ENCODE results near the gene GPHN. TPM values are rescaled to one million over a fixed set of nuclear protein-coding genes. Genes with fewer than 3 reads are reported as not detected.
"Not testable (repeated sequence)": the region's sequence is repeated elsewhere in the genome, so short reads cannot be mapped to it uniquely, and the experiment has no call there.

Gene GPHN
- total RNA-seq, 6 donors from 2014 or later = 24.4 to 45.1 (median 31.5) TPM

GRCh38 chr14:66572826-66573225 lies 64.9 kb downstream of the GPHN start:
- Histone ChIP-seq H3K27ac (no peak overlapping the region), H3K4me3 (no peak overlapping the region), H3K9me3 (peaks cover 0 to 27% (median 15%) of the 10 kb centered on the region in 4 donors), H3K27me3 (no peaks in the 10 kb centered on the region), H3K4me1 (no peaks in the 10 kb centered on the region), H3K36me3 (no peaks in the 10 kb centered on the region)
- 66 to 88% methylated on average over 1 of the region's 1 CpG for WGBS, 2 donors
- ATAC-seq (ENCODE audit: low FRiP score in 2 of 2) (no peak), DNase-seq (no peak)
- no peak for TF ChIP-seq POLR2A (IDR thresholded peaks at IDR 0.05)
- TF ChIP-seq POLR2AphosphoS5 (IDR thresholded peaks at IDR 0.05) = no peak
- no peak for TF ChIP-seq EP300 (IDR thresholded peaks at IDR 0.05)
- TF ChIP-seq, protein P1, sequence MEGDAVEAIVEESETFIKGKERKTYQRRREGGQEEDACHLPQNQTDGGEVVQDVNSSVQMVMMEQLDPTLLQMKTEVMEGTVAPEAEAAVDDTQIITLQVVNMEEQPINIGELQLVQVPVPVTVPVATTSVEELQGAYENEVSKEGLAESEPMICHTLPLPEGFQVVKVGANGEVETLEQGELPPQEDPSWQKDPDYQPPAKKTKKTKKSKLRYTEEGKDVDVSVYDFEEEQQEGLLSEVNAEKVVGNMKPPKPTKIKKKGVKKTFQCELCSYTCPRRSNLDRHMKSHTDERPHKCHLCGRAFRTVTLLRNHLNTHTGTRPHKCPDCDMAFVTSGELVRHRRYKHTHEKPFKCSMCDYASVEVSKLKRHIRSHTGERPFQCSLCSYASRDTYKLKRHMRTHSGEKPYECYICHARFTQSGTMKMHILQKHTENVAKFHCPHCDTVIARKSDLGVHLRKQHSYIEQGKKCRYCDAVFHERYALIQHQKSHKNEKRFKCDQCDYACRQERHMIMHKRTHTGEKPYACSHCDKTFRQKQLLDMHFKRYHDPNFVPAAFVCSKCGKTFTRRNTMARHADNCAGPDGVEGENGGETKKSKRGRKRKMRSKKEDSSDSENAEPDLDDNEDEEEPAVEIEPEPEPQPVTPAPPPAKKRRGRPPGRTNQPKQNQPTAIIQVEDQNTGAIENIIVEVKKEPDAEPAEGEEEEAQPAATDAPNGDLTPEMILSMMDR (IDR thresholded peaks at IDR 0.05) = no peak

DNA sequence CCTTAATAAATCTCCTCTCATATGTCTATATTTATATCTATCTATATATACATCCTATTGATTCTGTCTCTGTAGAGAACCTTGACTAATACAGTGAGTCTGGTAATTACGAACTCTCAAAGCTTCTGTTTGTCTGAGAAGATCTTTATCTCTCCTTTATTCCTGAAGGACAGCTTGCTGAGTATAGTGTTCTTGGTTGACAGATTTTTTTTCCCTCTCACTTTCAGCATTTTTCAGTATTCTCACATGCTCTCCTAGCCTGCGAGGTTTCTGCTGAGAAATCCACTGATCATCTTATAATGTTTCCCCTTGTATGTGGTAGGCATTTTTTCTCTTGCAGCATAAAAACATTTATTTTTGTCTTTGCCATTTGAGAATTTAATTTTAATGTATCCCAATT lies 67.1 kb downstream of the GPHN start:
- DNase-seq (no peak), ATAC-seq (ENCODE audit: low FRiP score in 2 of 2) (no peak)
- 96 to 100% methylated on average over 2 of the region's 2 CpGs for WGBS, 2 donors
- no peaks in the 10 kb centered on the region for H3K4me1 ChIP-seq
- TF ChIP-seq, protein P1 (IDR thresholded peaks at IDR 0.05) = no peak
- TF ChIP-seq EP300 (IDR thresholded peaks at IDR 0.05) = no peak
- no peak for TF ChIP-seq POLR2A (IDR thresholded peaks at IDR 0.05)
- TF ChIP-seq POLR2AphosphoS5 (IDR thresholded peaks at IDR 0.05) = no peak
- no peak overlapping the region for H3K4me3 ChIP-seq
- no peaks in the 10 kb centered on the region for H3K36me3 ChIP-seq
- H3K27ac ChIP-seq = no peak overlapping the region
- H3K9me3 ChIP-seq = peaks cover 0 to 27% (median 17%) of the 10 kb centered on the region in 4 donors
- no peaks in the 10 kb centered on the region for H3K27me3 ChIP-seq

DNA sequence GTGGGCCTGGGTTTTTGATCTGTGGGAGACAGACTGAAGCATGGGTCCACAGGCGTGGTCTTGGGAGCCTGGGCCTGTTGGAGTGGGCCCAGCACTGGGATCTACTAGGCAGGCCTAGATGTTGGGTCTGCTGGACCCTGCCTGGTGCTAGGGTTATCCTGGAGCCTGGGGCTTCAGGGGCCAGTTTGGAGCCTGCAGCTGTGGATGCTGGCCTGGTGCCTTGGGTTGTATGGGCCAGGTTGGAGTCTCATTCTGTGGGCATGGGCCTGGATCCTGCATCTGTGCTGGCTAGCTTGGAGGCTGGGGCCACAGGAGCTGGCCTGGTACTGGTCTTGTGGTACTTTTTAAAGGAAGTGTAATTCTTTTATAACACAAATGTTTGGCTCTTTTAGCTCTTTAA lies 68.0 kb downstream of the GPHN start:
- DNase-seq = no peak
- Histone ChIP-seq H3K4me3 (no peak overlapping the region), H3K27ac (no peak overlapping the region), H3K36me3 (no peaks in the 10 kb centered on the region), H3K27me3 (no peaks in the 10 kb centered on the region), H3K9me3 (peaks cover 0 to 25% (median 17%) of the 10 kb centered on the region in 4 donors), H3K4me1 (no peaks in the 10 kb centered on the region)
- no peak for ATAC-seq (ENCODE audit: low FRiP score in 2 of 2)
- TF ChIP-seq POLR2A (IDR thresholded peaks at IDR 0.05) = no peak
- TF ChIP-seq, protein P1 (IDR thresholded peaks at IDR 0.05) = no peak
- no peak for TF ChIP-seq EP300 (IDR thresholded peaks at IDR 0.05)
- no peak for TF ChIP-seq POLR2AphosphoS5 (IDR thresholded peaks at IDR 0.05)
- WGBS, 2 donors = 100% methylated on average over 1 of the region's 1 CpG; no CpG with 5 or more reads in 1 of the 2 donors

- not testable (repeated sequence) for ATAC-seq (ENCODE audit: low FRiP score in 2 of 2); H3K27ac ChIP-seq; H3K4me3 ChIP-seq; H3K4me1 ChIP-seq; H3K36me3 ChIP-seq; H3K27me3 ChIP-seq; H3K9me3 ChIP-seq; DNase-seq
- 94 to 98% methylated on average over 4 to 6 of the region's 6 CpGs for WGBS, 2 donors
Measured at GRCh38 chr14:66587753-66588152, 79.8 kb downstream of the GPHN start.

DNA sequence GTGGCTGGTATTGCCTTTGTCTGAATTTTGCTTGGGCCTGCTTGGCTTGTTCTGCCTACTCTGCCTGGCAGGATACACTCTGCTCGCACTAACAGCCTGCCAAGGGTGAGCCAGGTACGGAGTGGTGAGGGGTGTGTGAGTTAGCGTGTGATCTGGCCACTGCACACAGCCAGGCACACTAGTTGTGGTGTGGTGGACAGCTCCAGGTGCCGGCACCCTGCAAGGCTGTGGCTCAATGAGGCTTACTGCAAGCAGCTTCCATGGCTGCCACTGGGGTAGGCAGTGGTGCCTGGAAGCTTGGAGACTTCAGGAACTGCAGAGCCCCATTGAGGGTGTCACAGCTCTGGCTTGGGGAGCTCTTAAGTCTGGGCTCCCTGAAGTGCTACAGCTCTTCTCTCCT lies 87.4 kb downstream of the GPHN start:
- H3K4me1 ChIP-seq = no peaks in the 10 kb centered on the region
- DNase-seq (peak in 1 of 2 donors; percentile 7), ATAC-seq (ENCODE audit: low FRiP score in 2 of 2) (no peak)
- H3K36me3 ChIP-seq = no peaks in the 10 kb centered on the region
- WGBS, 2 donors = 94 to 95% methylated on average over 2 to 4 of the region's 4 CpGs
- H3K27ac ChIP-seq = no peak overlapping the region
- H3K9me3 ChIP-seq = peaks cover 0 to 12% (median 7%) of the 10 kb centered on the region in 4 donors
- H3K4me3 ChIP-seq = no peak overlapping the region
- no peaks in the 10 kb centered on the region for H3K27me3 ChIP-seq
- no peak for TF ChIP-seq POLR2AphosphoS5 (IDR thresholded peaks at IDR 0.05)
- TF ChIP-seq, protein P1 (IDR thresholded peaks at IDR 0.05) = no peak
- no peak for TF ChIP-seq POLR2A (IDR thresholded peaks at IDR 0.05)
- TF ChIP-seq EP300 (IDR thresholded peaks at IDR 0.05) = no peak

Data from upper lobe of left lung (tissue), 6 donors.